T-cell (primary cell): Measurements from ENCODE around the gene OIP5. TPM values are rescaled to one million over a fixed set of nuclear protein-coding genes. Genes with fewer than 3 reads are reported as not detected.

Source experiments
- ATAC-seq, 4 experiments: fragments of 200-7000 bp in 3 of 4; fragments of 150-1000 bp in 1 of 4; cut with Tn5 transposase; replicated peaks in 1 of 4; 1 replicate in 3 of 4; 2 replicates in 1 of 4; pipeline ENCODE4 v1.10.0; 2021; ENCODE audit warnings: moderate library complexity in 3 of 4, mild to moderate bottlenecking in 2 of 4, moderate number of reproducible peaks in 1 of 4
- CTCF ChIA-PET, 2 donors: fragments of 300-600 bp; sonication (Branson Sonifier 250); formaldehyde crosslinking; loops; one replicate each; lab custom pipeline; 2022; ENCODE audit warnings: antibody characterized with exemption in 2 of 2; lab: Charles Lee
- POLR2A ChIA-PET, 2 donors: fragments of 300-600 bp; sonication (Branson Sonifier 250); formaldehyde crosslinking; loops; one replicate each; lab custom pipeline; 2022; ENCODE audit warnings: antibody characterized with exemption in 2 of 2; lab: Charles Lee
- DNase-seq, 35 experiments: peaks; one replicate each; pipeline versions ENCODE4 v3.0.0 to v3.0.0-alpha.2; 2013 to 2023
- H3K27ac ChIP-seq: one replicate; pipeline ENCODE4 v1.5.1; 2013; ENCODE audit warnings: low read length
- H3K27me3 ChIP-seq, 2 experiments: replicated peaks in 1 of 2; 1 replicate in 1 of 2; 2 replicates in 1 of 2; pipeline versions ENCODE4 v1.6.1 to v1.7.0; 2013; ENCODE audit warnings: low read length in 1 of 2, mixed read lengths in 1 of 2; ENCODE audit not compliant: control insufficient read depth in 2 of 2, insufficient read depth in 2 of 2; ENCODE audit errors: extremely low read depth in 1 of 2
- H3K36me3 ChIP-seq, 2 donors: 1 replicate in 1 of 2; 2 replicates in 1 of 2; pipeline versions ENCODE4 v1.6.1 to v1.7.0; 2013; ENCODE audit warnings: low read length in 1 of 2; ENCODE audit not compliant: control insufficient read depth in 2 of 2, insufficient read depth in 1 of 2; ENCODE audit errors: extremely low read depth in 1 of 2
- H3K4me1 ChIP-seq, 2 experiments: 1 replicate in 1 of 2; 2 replicates in 1 of 2; pipeline versions ENCODE4 v1.6.1 to v1.7.0; 2013; ENCODE audit warnings: low read length in 2 of 2, mixed read lengths in 1 of 2; ENCODE audit not compliant: insufficient read depth in 2 of 2, control insufficient read depth in 1 of 2; ENCODE audit errors: extremely low read depth in 1 of 2
- H3K4me3 ChIP-seq, 2 donors: 1 replicate in 1 of 2; 2 replicates in 1 of 2; pipeline versions ENCODE4 v1.5.1 to v1.7.0; 2013; ENCODE audit warnings: mild to moderate bottlenecking in 2 of 2, low read length in 1 of 2, moderate library complexity in 1 of 2; ENCODE audit not compliant: control insufficient read depth in 1 of 2; ENCODE audit errors: extremely low read depth in 1 of 2
- H3K9me3 ChIP-seq: 2 replicates; pipeline ENCODE4 v1.7.0; 2013
- H3K27ac Mint-ChIP-seq, 2 donors: one replicate each; pipeline ENCODE4 v1.8.0; 2020 to 2021; ENCODE audit warnings: mild to moderate bottlenecking in 2 of 2, mixed read lengths in 2 of 2
- H3K27me3 Mint-ChIP-seq, 2 donors: one replicate each; pipeline ENCODE4 v1.8.0; 2021 to 2022; ENCODE audit warnings: mixed read lengths in 2 of 2
- H3K36me3 Mint-ChIP-seq: one replicate; pipeline ENCODE4 v1.8.0; 2021; ENCODE audit warnings: mixed read lengths
- H3K4me1 Mint-ChIP-seq, 3 donors: one replicate each; pipeline ENCODE4 v1.8.0; 2020 to 2022; ENCODE audit warnings: mixed read lengths in 3 of 3, mild to moderate bottlenecking in 1 of 3
- H3K4me3 Mint-ChIP-seq, 3 donors: one replicate each; pipeline ENCODE4 v1.8.0; 2020 to 2022; ENCODE audit warnings: mild to moderate bottlenecking in 3 of 3, mixed read lengths in 3 of 3, moderate library complexity in 3 of 3
- H3K9me3 Mint-ChIP-seq, 3 donors: one replicate each; pipeline ENCODE4 v1.8.0; 2020 to 2022; ENCODE audit warnings: mixed read lengths in 3 of 3
- WGBS: methylation state at CpG from one replicate; pipeline ENCODE4 v1.1.5; 2013; ENCODE audit warnings: missing lambda C conversion rate; ENCODE audit not compliant: insufficient coverage; 5-methylcytosine and 5-hydroxymethylcytosine counted together
- total RNA-seq, 35 experiments: library from RNA in 6 of 35; stranded (reverse) in 6 of 35; fragments of 120-200 nt in 1 of 35; gene quantifications; one replicate each; pipeline versions ENCODE4 v1.2.1 to v1.2.4 and lab custom pipeline; 2013 to 2026

OIP5 gene
- total RNA-seq, 5 donors from 2014 or later (not counting 1 experiment from before 2014, with no cell fraction given) = 0.58 to 0.82 (median 0.70) TPM; not detected in 2

DNA sequence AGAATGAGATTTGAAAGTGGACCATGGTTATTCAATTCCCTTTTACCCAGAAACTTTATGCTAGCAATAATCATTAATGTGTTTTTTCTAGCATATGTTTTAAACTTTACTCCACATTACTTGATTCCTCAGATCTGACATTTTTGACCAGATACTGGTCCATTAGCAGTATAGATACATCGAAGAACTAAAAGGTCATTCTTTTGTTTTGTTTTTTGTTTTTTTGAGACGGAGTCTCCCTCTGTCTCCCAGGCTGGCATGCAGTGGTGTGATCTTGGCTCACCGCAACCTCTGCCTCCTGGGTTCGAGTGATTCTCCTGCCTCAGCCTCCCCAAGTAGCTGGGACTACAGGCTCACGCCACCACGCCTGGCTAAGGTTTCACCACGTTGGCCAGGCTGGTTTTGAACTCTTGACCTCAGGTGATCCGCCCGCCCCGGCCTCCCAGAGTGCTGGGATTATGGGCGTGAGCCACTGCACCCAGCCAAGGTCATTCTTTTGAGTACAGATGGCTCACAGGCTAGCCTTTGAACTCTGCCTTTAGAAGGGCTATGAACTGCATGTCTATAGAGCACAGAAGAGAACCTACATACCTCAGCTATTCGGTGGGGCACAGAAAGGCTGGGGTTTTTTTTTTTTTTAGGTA lies 72.7 kb downstream of the OIP5 start:
- no peak overlapping the region for H3K27ac ChIP-seq
- no peak for ATAC-seq
- ChIA-PET CTCF (no interaction called here), POLR2A (interaction anchor here (0.6 kb wide), 2 partner anchors 1150 to 1623 kb away, joined by 3 to 7 read pairs; no protein-coding TSS in a partner anchor)
- Mint-ChIP-seq H3K4me1 (peaks cover 0 to 4% (median 0%) of the 10 kb centered on the region in 3 donors), H3K27me3 (no peaks in the 10 kb centered on the region), H3K27ac (no peak overlapping the region), H3K9me3 (no peaks in the 10 kb centered on the region), H3K4me3 (no peak overlapping the region), H3K36me3 (peaks cover 31% of the 10 kb centered on the region)
- no peaks in the 10 kb centered on the region for H3K4me1 ChIP-seq
- H3K4me3 ChIP-seq = no peak overlapping the region
- WGBS = 95% methylated on average over 11 of the region's 12 CpGs
- peaks cover 0 to 14% of the 10 kb centered on the region in 2 donors for H3K36me3 ChIP-seq
- H3K27me3 ChIP-seq = no peaks in the 10 kb centered on the region
- no peak for DNase-seq
- no peaks in the 10 kb centered on the region for H3K9me3 ChIP-seq

Other genes starting within 250 kb of the OIP5 start
- 10 to 100 TPM; 31.3 to 34.7 (median 33.7) TPM for gene INO80, start 216.3 kb downstream of the OIP5 start, total RNA-seq
- not detected for gene EXD1, start 101.8 kb downstream of the OIP5 start, total RNA-seq
- gene CHP1, start 101.3 kb downstream of the OIP5 start, total RNA-seq = 10 to 100 TPM; 20.5 to 34.4 (median 31.1) TPM
- 1 to 10 TPM; 5.4 to 9.4 (median 7.0) TPM for gene NUSAP1, start 290 bp upstream of the OIP5 start, total RNA-seq
- 10 to 100 TPM in 3 of 5 donors, 1 to 10 TPM in 2; 5.5 to 13.7 (median 12.7) TPM for gene NDUFAF1, start 69.9 kb upstream of the OIP5 start, total RNA-seq
- 10 to 100 TPM; 30.6 to 45.9 (median 37.5) TPM for gene RTF1, start 84.5 kb upstream of the OIP5 start, total RNA-seq
- gene ITPKA, start 161.3 kb upstream of the OIP5 start, total RNA-seq = under 1 TPM in 1 of 5 donors, not detected in 4; 0.38 TPM
- gene LTK, start 181.2 kb upstream of the OIP5 start, total RNA-seq = 10 to 100 TPM in 1 of 5 donors, 1 to 10 TPM in 4; 2.0 to 14.3 (median 6.8) TPM
- 10 to 100 TPM; 33.5 to 57.8 (median 53.2) TPM for gene RPAP1, start 211.7 kb upstream of the OIP5 start, total RNA-seq
- gene TYRO3, start 226.6 kb upstream of the OIP5 start, total RNA-seq = 1 to 10 TPM in 1 of 5 donors, under 1 TPM in 3, not detected in 1; 0.62 to 1.5 (median 0.78) TPM